Ramos (cell line): Measurements from ENCODE around the gene NUDCD2.

Source experiments
- in situ Hi-C: fragments of 300-500 bp; cut with MboI; formaldehyde crosslinking; loops from one replicate; pipeline ENCODE4 v1.14.3; 2022; ENCODE audit warnings: low sequenced_read_pairs; ENCODE audit not compliant: unreplicated experiment

NUDCD2 gene, protein sequence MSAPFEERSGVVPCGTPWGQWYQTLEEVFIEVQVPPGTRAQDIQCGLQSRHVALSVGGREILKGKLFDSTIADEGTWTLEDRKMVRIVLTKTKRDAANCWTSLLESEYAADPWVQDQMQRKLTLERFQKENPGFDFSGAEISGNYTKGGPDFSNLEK

GRCh38 chr5:163459819-163460561 lies at the start of gene NUDCD2:
NUDCD2 (minus strand) TSS chr5:163460102; CDS start chr5:163460050, 52 bp downstream.
- in situ Hi-C loops: no loop called here

GRCh38 chr5:163509291-163509951 lies 49.5 kb upstream of the NUDCD2 start:
- in situ Hi-C loops: no loop called here

- in situ Hi-C loops: no loop called here
Observed at GRCh38 chr5:163508753-163509152, 48.9 kb upstream of the NUDCD2 start.

DNA sequence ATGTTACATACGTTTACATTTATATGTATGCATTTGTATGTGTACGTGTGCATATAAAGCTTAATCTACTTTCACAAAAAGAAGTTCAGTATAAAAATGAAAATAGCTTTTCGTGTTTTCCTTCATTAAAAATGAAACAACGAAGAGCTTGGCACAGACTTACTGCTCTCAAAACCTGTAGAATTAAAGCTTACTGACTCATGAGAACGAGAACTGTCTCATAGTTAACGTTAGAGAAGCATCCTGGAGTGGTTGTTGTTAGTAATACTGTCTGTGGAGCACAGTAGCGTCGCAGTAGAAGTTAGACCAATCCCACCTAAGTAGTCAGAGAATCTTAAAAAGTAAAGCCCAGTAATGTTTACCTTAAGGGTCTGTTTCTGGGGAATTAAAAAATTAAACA lies 46.8 kb upstream of the NUDCD2 start:
- in situ Hi-C loops: no loop called here

GRCh38 chr5:163506095-163506457 lies 46.2 kb upstream of the NUDCD2 start:
- in situ Hi-C loops: no loop called here

- in situ Hi-C loops: no loop called here
Observed at GRCh38 chr5:163505368-163506094, 45.6 kb upstream of the NUDCD2 start, which contains the start of gene MAT2B. MAT2B (plus strand) TSS chr5:163505619; CDS start chr5:163505687, 68 bp downstream.

DNA sequence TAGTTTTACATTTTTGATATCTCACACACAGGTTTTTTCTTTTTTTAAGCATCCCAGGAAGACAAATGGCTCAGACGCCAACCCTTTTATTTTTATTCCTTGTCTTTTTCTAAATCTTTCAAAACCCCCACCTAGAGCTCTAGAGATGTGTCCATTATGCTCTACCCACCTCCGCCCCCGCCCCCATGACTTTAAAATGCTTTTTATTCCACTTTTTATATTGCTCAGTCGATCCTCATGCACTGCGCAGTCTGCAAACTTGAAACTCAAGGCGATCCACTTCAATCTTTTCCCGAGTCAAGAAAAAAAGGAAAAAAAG lies 45.1 kb upstream of the NUDCD2 start:
- in situ Hi-C loops: no loop called here

- in situ Hi-C loops: no loop called here
Observed at GRCh38 chr5:163504079-163504931, 44.4 kb upstream of the NUDCD2 start.

DNA sequence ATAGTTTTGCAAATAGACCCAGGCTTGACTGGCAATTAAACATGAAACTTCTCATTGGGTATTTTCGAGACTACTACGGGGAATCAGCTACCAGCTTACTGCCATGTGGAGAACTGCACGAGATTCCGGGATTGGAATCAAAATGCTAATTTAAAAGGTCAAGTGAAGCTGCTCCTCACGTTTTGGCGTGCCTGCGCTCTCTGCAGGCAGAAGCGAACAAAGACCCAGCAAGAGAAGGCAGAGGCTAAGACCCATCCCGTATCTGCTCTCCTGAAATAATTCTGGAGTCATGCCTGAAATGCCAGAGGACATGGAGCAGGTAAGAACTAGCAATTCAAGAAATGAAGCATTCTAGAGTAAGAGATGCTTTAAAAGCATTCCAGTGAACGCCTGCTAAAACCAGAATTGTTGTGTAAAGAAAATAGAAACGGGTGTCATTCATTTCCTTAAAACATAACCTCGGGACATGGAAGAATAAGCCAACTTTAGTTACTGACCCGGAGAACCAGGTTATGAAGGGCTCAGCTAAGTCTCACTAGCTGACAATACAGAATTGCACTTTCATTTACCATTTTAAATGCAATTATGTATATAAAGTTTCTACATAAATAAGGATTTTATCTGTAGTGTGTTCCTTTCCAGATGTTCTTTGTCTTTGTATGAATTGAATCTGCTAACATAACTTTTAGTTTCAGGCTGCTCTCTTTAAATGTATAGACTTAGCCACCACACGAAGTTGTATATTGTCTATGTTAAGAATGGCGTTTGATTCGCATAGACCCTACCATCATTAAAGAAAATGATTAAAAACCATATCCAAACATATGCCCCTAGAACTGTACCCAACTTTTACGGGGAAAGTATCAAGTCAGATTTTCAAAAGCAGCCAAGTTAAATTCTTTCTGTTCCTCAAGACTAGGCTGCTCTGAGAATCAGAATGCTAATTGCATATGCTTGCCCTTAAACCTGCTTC lies 43.5 kb upstream of the NUDCD2 start:
- in situ Hi-C loops: no loop called here

- in situ Hi-C loops: no loop called here
Observed at GRCh38 chr5:163502521-163502920, 42.6 kb upstream of the NUDCD2 start.

DNA sequence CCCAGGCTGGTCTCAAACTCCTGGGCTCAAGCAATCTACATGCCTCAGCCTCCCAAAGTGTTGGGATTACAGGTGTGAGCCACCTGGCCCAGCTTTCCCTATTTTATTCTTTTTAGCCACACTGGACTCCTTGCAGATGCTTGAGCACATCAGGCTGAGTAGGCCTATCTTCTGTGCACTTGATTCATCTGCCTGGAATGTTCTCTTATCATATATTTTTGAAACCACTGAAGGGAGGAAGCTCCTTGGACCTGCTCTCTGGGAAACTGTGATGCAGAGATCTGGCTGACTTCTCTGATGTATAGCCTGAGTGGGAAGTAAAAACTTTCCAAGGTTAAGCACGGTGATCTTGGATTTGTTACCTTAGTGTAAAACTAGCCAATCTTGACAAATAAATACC lies 39.0 kb upstream of the NUDCD2 start:
- in situ Hi-C loops: no loop called here

DNA sequence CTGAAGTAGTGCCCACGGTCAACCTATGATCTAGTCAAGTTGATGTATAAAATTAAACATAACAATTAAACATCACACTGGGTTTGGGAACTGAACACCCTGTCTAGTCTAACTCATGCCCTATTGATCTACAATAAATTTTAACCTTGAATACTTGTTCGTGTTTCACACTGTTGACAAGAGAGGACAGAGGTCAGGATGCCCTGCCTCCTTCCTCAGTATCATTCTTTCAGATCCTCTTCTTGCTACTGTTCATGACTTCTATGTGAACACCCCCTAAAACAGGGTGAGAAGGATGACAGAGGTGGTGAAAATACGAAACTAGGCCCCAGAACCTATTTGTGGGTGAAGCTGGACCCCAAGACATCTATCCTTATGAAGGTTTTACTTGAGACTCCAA lies 37.4 kb upstream of the NUDCD2 start:
- in situ Hi-C loops: no loop called here

DNA sequence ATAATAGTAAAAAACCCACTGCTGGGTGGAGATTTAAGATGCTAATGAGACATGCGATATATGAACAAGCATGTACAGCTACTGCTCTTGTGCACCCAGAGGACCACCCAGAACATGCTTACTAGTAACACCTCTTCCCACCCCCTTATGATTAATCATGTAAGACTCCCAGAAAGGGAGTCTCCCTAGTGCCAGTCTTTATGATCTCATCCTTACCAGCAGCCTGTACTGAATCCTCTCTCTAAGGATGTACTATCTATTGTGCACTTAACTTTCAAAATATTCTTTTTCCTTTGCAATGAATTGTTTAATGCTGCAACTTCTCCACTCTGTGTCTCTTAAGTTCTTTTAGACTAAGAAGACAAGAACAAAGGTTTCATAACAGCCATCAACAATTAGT lies 36.4 kb upstream of the NUDCD2 start:
- in situ Hi-C loops: no loop called here

- in situ Hi-C loops: no loop called here
Observed at GRCh38 chr5:163489745-163490075, 29.8 kb upstream of the NUDCD2 start.

GRCh38 chr5:163489055-163489744 lies 29.3 kb upstream of the NUDCD2 start:
- in situ Hi-C loops: no loop called here

DNA sequence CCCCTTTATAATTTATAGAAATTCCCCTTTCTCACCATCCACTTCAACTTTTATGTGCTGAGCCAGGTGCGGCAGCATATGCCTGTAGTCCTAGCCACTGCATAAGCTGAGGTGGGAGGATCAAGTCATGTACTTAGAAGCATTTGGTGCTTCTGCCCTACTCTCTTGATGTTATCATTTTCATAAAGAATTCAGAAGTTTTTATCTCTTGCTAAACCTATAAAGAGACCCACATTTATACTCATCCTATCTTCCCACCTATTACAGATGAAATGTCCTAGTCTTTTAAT lies 19.0 kb upstream of the NUDCD2 start:
- in situ Hi-C loops: no loop called here

DNA sequence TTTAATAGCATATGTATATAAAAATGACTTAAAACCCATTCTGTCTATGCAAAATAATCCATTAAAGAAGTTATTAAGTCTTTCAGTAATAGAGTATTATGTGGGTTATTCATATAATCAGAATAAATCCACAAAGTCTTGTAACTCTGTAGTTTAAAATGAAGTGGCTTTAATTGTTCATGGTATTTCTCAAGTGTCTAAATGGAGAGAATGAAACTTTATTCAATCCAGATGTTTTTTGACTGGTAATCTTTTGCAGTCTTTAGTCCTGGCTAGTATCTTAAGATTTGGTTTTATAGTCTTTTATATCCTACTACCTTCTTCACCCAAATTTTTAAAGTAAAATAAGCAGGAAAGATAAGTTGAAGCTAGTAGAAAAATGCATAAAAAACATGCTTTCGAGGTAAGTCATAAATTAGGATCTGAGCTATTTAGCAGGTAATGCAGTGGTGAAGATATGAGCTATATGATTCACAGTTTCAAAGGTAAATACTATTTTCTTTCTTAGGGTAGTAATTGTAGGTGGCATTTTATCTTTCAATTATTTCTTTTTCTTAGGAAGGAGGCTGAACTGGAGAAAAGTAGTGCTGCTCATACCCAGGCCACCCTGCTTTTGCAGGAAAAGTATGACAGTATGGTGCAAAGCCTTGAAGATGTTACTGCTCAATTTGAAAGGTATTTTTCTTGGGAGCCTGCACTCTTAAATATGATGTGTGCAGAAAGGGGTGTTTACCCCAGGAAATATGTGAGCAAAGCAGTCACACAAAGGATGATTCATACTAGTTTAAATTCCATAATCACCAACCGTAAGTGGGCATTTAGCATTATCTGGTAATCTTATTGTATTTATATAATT lies 18.5 kb upstream of the NUDCD2 start:
- in situ Hi-C loops: no loop called here

GRCh38 chr5:163475411-163475810 lies 15.5 kb upstream of the NUDCD2 start:
- in situ Hi-C loops: no loop called here
